Fibroblast of lung (primary cell): ENCODE measurements around the gene NOP56. TPM values are rescaled to one million over a fixed set of nuclear protein-coding genes. Genes with fewer than 3 reads are reported as not detected.

Source experiments
- DNase-seq, 2 donors: peaks; one replicate each; pipeline versions ENCODE4 v3.0.0 to v3.0.0-alpha.2; 2010; ENCODE audit warnings: low read depth in 2 of 2
- H2AFZ ChIP-seq: 2 replicates; pipeline ENCODE4 v1.5.1; 2012; ENCODE audit warnings: low read length, control low read depth, inconsistent platforms
- H3K27ac ChIP-seq: 2 replicates; pipeline ENCODE4 v1.5.1; 2011; ENCODE audit warnings: low read length, control low read depth; ENCODE audit not compliant: insufficient read depth
- H3K27me3 ChIP-seq: 2 replicates; pipeline ENCODE4 v1.5.1; 2011; ENCODE audit warnings: mild to moderate bottlenecking, low read length; ENCODE audit not compliant: control insufficient read depth, insufficient read depth
- H3K36me3 ChIP-seq: 2 replicates; pipeline ENCODE4 v1.5.1; 2011; ENCODE audit warnings: low read length; ENCODE audit not compliant: control insufficient read depth, insufficient read depth
- H3K4me1 ChIP-seq: 2 replicates; pipeline ENCODE4 v1.5.1; 2011; ENCODE audit warnings: low read length; ENCODE audit not compliant: control insufficient read depth, insufficient read depth; ENCODE audit errors: extremely low read depth
- H3K4me2 ChIP-seq: 2 replicates; pipeline ENCODE4 v1.5.1; 2011; ENCODE audit warnings: low read length, control low read depth; ENCODE audit not compliant: insufficient read depth; ENCODE audit errors: extremely low read depth
- H3K4me3 ChIP-seq, 4 experiments: fragments of 200-600 bp in 1 of 4; sonication (generic) in 1 of 4; replicated peaks in 1 of 4; 2 replicates each; pipeline ENCODE4 v1.5.1; 2011 to 2016; ENCODE audit warnings: low read length in 4 of 4, low read depth in 3 of 4, mild to moderate bottlenecking in 3 of 4, control low read depth in 2 of 4, inconsistent platforms in 1 of 4, mixed read lengths in 1 of 4; ENCODE audit not compliant: insufficient read depth in 1 of 4; ENCODE audit errors: control extremely low read depth in 1 of 4
- H3K79me2 ChIP-seq: 2 replicates; pipeline ENCODE4 v1.5.1; 2012; ENCODE audit warnings: mild to moderate bottlenecking, low read length, inconsistent platforms; ENCODE audit not compliant: control insufficient read depth, insufficient read depth
- H3K9ac ChIP-seq: 2 replicates; pipeline ENCODE4 v1.5.1; 2011; ENCODE audit warnings: mild to moderate bottlenecking, low read length, control low read depth; ENCODE audit not compliant: insufficient read depth
- H3K9me3 ChIP-seq: 2 replicates; pipeline ENCODE4 v1.5.1; 2012; ENCODE audit warnings: low read depth, low read length; ENCODE audit not compliant: control insufficient read depth, insufficient read depth
- H4K20me1 ChIP-seq: 2 replicates; pipeline ENCODE4 v1.5.1; 2011; ENCODE audit warnings: low read length; ENCODE audit not compliant: control insufficient read depth, insufficient read depth; ENCODE audit errors: extremely low read depth
- EZH2 ChIP-seq: IDR thresholded peaks from 2 replicates; pipeline ENCODE4 v1.5.1; 2012; ENCODE audit warnings: low read length, control low read depth, mild to moderate bottlenecking; ENCODE audit errors: missing control alignments
- polyA plus RNA-seq, 2 donors: library from polyadenylated mRNA; depleted of rRNA in 1 of 2; stranded (reverse) in 1 of 2; unstranded in 1 of 2; fragments of >200 nt; gene quantifications; 2 replicates each; pipeline ENCODE4 v1.2.1, GENCODE V29; 2011 to 2012; ENCODE audit warnings: missing spikeins in 1 of 2
- total RNA-seq: library from RNA; depleted of rRNA; stranded (reverse); fragments of >200 nt; gene quantifications from 2 replicates; pipeline ENCODE4 v1.2.1, GENCODE V29; 2014
- TF ChIP-seq, protein P1 (sequence below), 2 donors: IDR thresholded peaks in 1 of 2; conservative IDR thresholded peaks in 1 of 2; 1 replicate in 1 of 2; 2 replicates in 1 of 2; pipeline ENCODE4 v1.5.1; 2011 to 2012; ENCODE audit warnings: low read length in 2 of 2, control low read depth in 1 of 2, inconsistent platforms in 1 of 2, low read depth in 1 of 2, mild to moderate bottlenecking in 1 of 2

Gene NOP56
- total and polyA plus RNA-seq, 2 donors (not counting 1 experiment from before 2014, with no cell fraction given) = 108 to 117 TPM

DNA sequence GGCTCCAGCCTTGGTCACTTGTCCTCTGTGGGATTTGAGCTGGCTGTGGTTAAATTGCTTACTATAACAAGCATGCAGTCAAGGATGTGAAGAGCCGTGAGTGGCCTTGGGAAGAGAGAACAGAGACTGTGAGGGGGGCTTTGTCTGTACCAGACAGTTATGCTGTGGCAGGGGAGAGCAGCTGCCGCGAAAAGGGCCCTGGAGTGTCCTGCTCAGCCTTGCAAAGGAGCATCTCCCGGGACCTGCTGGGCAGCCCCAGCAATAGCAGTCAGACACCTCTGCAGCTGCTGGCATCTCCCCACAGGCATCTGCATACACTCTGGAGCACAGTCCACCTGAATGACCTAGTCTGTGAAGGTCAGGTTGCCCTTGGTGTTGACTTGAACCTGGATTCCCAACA lies 46.5 kb downstream of the NOP56 start:
- Histone ChIP-seq H4K20me1 (no peaks in the 10 kb centered on the region), H3K36me3 (no peaks in the 10 kb centered on the region), H3K4me2 (no peak overlapping the region), H3K9me3 (no peaks in the 10 kb centered on the region), H3K9ac (no peak overlapping the region), H3K4me1 (no peaks in the 10 kb centered on the region), H3K27me3 (peaks cover 36% of the 10 kb centered on the region), H3K4me3 (no peak overlapping the region), H3K27ac (no peak overlapping the region), H2AFZ (no peak overlapping the region), H3K79me2 (no peaks in the 10 kb centered on the region)
- DNase-seq = no peak
- TF ChIP-seq, protein P1, sequence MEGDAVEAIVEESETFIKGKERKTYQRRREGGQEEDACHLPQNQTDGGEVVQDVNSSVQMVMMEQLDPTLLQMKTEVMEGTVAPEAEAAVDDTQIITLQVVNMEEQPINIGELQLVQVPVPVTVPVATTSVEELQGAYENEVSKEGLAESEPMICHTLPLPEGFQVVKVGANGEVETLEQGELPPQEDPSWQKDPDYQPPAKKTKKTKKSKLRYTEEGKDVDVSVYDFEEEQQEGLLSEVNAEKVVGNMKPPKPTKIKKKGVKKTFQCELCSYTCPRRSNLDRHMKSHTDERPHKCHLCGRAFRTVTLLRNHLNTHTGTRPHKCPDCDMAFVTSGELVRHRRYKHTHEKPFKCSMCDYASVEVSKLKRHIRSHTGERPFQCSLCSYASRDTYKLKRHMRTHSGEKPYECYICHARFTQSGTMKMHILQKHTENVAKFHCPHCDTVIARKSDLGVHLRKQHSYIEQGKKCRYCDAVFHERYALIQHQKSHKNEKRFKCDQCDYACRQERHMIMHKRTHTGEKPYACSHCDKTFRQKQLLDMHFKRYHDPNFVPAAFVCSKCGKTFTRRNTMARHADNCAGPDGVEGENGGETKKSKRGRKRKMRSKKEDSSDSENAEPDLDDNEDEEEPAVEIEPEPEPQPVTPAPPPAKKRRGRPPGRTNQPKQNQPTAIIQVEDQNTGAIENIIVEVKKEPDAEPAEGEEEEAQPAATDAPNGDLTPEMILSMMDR (conservative IDR thresholded peaks at IDR 0.05 in 1 of 2, IDR thresholded peaks at IDR 0.05 in 1 of 2; ENCODE audit: low read depth in 1 of 2, low read length in 2 of 2) = no peak
- TF ChIP-seq EZH2 = no peak

GRCh38 chr20:2699775-2700413 lies 47.5 kb downstream of the NOP56 start:
- DNase-seq = no peak
- Histone ChIP-seq H3K27me3 (peaks cover 26% of the 10 kb centered on the region), H3K4me1 (no peaks in the 10 kb centered on the region), H3K36me3 (no peaks in the 10 kb centered on the region), H3K9me3 (no peaks in the 10 kb centered on the region), H3K9ac (no peak overlapping the region), H4K20me1 (no peaks in the 10 kb centered on the region), H3K4me3 (no peak overlapping the region), H2AFZ (no peak overlapping the region), H3K4me2 (no peak overlapping the region), H3K79me2 (no peaks in the 10 kb centered on the region), H3K27ac (no peak overlapping the region)
- TF ChIP-seq, protein P1 (conservative IDR thresholded peaks at IDR 0.05 in 1 of 2, IDR thresholded peaks at IDR 0.05 in 1 of 2; ENCODE audit: low read depth in 1 of 2, low read length in 2 of 2) = no peak
- no peak for TF ChIP-seq EZH2

DNA sequence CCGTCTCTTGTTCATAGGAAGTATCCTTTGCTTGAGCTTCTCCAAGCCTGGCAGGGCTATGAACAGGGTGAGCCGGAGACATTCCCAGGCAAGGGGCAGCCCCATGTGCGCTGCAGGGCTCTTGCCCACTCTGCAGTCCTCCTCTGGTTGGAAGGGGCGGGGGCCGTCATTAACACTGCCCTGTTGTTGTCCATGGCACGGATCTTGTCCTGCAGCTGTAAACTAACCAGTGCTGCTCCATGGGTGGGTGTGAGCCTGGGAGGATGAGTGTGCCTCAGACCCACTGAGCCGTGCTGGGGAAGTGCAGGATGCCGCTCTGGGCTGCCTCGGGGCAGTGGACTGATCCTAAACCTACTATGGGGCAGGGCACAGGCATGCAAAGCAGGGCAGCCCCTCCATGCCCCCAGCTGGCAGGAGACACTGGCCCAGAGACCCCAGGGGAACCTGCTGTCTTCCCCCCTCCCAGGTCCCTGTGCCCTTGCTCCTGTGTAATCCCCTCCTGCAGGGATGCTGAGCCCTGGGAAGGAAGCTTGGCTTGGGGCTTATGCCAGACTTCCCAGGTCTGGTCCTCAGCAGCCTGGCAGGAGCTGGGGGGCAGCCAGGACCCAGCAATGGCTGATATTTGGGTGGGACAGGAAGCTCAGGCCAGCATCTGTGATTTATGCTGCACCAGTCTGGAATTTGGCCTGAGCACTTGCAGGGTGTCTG lies 48.6 kb downstream of the NOP56 start:
- Histone ChIP-seq H3K27ac (no peak overlapping the region), H3K27me3 (peaks cover 19% of the 10 kb centered on the region), H3K4me2 (no peak overlapping the region), H2AFZ (no peak overlapping the region), H3K9ac (no peak overlapping the region), H3K9me3 (no peaks in the 10 kb centered on the region), H4K20me1 (no peaks in the 10 kb centered on the region), H3K4me3 (no peak overlapping the region), H3K4me1 (no peaks in the 10 kb centered on the region), H3K36me3 (no peaks in the 10 kb centered on the region), H3K79me2 (no peaks in the 10 kb centered on the region)
- no peak for DNase-seq
- TF ChIP-seq, protein P1 (conservative IDR thresholded peaks at IDR 0.05 in 1 of 2, IDR thresholded peaks at IDR 0.05 in 1 of 2; ENCODE audit: low read depth in 1 of 2, low read length in 2 of 2) = no peak
- no peak for TF ChIP-seq EZH2
